Activated CD8-positive, alpha-beta memory T cell treated with anti-CD3 and anti-CD28 coated beads, Interleukin-2, amount 50 U/mL, for 1 hour (primary cell): ENCODE measurements around the gene OR7A5.
"Not testable (repeated sequence)": the region's sequence is repeated elsewhere in the genome, so short reads cannot be mapped to it uniquely, and the experiment has no call there.

Experiments used
- DNase-seq: peaks from one replicate; pipeline ENCODE4 v3.0.0-alpha.2; 2020; ENCODE audit errors: extremely low read depth

The OR7A5 gene

GRCh38 chr19:14835011-14835410 is at the start of gene OR7A5, which contains the start of gene OR7C1:
TSS of gene OR7A5 (minus strand) at chr19:14835185. CDS start at chr19:14828241, 6,944 bp downstream.
TSS of gene OR7C1 (minus strand) at chr19:14835185. CDS start at chr19:14800136, 35,049 bp downstream.
- DNase-seq: no peak

DNA sequence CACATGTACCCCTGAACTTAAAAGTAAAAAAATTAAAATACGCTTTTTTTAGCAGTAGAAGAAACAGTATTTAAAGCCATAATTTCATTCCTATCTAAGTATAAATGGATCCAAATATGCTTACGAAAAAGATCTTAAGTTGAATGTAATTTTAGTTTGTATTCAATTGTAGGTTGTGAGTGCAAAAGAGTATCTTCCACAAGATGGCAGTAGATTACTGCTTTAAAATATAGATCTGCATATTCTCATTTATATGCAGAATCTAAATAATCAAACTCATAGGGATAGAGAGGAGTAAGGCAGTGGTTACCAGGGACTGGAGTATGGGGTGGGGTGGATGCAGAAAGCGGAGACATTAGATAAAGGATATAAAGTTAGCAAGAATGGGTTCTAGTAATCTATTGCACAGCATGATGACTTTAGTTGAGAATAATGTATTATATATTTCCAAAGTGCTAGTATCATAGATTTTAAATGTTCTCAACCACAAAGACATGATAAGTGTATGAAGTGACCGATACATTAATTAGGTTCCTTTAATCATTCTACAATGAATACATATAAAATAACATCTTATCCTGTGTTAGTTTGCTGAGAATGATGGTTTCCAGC is 36.7 kb upstream of the OR7A5 start:
- no peak for DNase-seq

- no peak for DNase-seq
Observed at GRCh38 chr19:14868497-14868896, 33.5 kb upstream of the OR7A5 start.

DNA sequence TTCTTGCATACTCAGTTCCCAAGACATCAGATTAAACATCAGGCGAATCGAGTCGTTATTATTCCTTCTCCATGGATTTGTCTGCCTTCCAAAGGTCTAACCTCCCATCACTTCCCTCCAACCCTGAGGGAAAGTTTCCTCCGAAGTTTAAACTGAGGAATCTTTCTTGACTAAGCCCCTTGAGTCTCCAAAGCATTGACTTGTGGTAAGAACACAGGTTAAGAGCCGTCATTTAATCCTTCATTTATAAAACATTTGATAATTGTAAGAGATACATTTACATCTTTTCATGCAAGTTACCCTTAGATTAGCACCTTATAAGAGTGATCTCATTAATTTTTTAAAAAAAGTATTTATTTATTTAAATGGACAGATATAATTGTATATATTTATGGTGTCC is 13.8 kb upstream of the OR7A5 start, which contains the start of gene OR7A10:
Gene OR7A10 (minus strand): TSS at position 101 of the 400 bp plus-strand sequence. CDS start 7,045 bp downstream, outside the sequence.
- DNase-seq: no peak

- DNase-seq: no peak
Observed at GRCh38 chr19:14843578-14843977, 8.6 kb upstream of the OR7A5 start.

GRCh38 chr19:14843169-14843568 is 8.2 kb upstream of the OR7A5 start:
- DNase-seq: no peak

DNA sequence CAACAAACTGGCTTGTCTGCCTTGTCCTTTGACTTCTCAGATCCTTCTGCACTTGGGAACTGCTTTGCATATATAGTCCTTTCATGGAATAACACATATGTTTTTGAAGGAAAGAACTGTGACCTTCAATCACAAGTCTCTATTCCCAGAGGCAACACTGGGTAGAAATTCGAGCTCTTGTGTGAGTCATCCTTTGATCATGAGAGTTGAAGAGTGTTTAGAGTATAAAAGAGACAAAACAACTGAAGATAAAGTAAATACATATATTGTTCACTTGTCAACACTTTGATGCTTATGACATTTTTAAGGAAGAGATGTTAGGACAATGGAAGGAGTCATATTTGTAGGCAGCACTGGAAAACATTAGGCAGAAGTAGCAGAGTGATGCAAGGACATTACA is 5.2 kb upstream of the OR7A5 start:
- DNase-seq: no peak

DNA sequence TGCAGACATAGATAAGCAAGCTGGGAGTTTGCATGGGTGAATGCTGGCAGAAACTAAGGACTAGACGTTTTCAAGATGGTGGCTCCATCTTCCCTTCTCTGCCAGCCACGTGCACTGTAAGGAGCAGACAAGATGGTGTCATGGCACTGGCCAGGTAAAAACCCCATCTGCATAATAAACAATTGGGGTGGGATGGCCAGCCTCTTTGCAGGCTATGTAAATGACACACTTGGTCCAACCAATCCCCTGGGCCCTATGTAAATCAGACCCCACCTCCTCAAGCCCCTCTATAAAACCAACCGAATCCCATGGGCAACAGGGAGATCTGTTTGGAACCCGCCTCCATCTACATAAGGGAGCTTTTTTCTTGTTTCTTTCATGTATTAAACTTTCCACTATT is 2.4 kb upstream of the OR7A5 start:
- no peak for DNase-seq

DNA sequence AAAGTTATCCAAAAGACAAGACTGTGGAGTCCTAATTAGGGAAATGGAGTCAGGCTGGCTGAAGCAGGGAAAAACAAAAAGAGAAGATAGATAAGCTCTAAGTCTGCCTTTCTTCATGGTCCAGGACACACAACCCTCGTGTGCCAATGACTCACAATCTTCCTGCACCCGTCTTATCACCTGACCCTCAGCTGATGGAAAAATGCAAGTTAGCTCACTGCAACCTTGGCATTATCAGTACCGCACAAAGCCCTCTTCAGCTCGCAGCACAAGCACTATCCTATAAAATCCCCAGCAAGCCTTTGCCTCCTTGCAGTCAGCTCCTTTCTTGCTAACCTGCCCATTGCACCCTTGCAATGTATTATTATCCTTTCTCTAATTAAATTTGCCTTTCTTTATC is 4.3 kb downstream of the OR7A5 start:
- DNase-seq: no peak

DNA sequence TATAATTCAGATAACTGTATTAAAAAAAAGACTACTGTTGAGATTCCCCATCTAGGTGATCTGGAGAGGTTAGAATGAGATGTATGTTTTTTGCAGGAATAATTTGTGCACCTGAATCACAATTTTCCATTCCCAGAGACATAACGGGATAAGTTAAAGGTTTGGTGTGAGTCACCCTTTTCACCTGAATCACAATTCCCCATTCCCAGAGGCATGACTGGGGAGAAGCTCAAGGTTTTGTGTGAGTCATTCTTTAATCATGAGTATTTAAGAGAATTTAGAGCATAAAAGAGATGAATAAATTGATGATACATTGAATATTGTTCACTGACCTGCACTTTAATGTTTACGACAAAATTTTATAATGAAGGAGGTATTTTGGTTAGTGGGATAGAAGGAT is 9.0 kb downstream of the OR7A5 start:
- no peak for DNase-seq

DNA sequence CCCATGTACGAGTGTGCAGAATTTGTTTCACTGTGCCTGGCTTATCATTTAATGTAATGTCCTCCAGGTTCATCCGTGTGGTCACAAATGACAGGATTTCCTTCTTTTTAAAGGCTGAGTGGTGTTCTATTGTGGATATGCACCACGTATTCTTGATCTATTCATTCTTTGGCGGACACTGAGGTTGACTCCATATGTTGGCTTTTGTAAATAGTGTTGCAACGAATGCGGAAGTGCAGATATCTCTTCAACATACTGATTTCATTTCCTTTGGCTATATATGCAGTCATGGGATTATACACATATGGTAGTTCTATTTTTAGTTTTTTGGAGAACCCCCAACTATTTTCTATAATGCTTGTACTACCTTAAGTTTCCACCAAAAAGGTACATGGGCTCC is 13.0 kb downstream of the OR7A5 start:
- no peak for DNase-seq

DNA sequence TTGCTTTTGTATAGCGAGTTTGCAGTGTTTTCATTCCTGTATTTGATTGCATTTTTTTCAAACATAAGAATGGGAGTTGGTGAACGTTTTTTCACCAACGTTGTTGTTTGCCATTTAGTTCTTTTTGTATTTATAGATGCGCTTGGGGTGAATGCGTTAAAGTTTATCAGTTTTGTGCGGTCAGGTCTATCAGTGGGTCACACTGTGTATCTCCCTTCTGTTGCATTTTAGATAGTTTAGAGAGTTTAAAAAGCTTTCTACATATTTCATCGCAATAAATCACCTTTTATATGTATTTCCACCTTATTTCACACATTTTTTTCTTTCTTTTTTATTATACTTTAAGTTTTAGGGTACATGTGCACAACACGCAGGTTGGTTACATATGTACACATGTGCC is 16.4 kb downstream of the OR7A5 start:
- no peak for DNase-seq

DNA sequence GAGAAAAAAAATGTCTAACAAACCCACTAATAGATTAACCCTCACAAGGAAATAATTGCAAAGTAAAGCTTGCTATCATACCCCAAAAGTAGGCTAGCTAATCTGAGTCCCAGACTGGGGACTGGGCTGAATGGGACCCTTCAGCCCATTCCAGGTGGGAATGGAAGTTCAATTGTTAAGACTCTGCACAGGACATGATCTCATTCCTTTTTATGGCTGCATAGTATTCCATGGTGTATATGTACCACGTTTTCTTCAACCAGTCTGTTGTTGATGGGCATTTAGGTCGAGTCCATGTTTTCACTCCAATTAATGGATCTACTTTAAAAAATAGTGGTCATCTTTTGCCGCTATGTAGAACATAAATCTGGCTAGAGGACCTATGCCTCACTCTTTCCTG is 17.9 kb downstream of the OR7A5 start:
- no peak for DNase-seq

GRCh38 chr19:14814982-14815652 is 19.9 kb downstream of the OR7A5 start:
- DNase-seq: no peak

DNA sequence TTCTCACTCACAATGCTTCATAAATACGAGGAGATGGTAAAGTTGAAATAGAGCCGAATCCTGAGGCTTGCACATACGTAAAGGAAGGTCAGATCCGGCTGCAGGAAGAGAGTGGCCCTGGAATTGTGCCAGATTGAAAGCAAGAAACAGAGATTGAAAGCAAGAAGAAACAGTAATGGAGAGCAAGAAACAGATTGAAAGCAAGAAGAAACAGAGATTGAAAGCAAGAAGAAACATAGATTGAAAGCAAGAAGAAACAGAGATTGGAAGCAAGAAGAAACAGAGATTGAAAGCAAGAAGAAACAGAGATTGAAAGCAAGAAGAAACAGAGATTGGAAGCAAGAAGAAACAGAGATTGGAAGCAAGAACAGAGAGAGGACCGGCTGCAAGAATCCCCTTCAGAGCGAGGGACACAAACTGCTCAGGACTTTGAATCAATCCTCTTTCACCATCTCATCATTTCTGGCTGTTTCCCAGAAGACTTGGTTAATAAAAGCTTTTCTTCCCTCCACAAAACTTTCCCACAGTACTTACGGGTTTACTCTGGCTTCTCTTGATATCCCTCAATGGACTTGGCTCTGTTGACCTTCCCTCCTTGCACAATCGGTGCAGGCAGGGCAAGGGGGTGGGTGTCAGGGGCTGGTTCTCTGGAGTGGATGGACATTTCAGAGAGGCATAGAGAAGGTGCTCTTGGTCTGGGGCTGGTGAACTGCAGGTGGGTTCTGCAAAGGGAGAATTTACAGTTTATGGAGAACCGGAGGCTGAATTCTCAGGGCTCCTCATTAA is 25.5 kb downstream of the OR7A5 start:
- DNase-seq: no peak

- no peak for DNase-seq
Observed at GRCh38 chr19:14804765-14805164, 30.2 kb downstream of the OR7A5 start.

GRCh38 chr19:14798760-14799159 is 36.2 kb downstream of the OR7A5 start:
- DNase-seq: no peak

DNA sequence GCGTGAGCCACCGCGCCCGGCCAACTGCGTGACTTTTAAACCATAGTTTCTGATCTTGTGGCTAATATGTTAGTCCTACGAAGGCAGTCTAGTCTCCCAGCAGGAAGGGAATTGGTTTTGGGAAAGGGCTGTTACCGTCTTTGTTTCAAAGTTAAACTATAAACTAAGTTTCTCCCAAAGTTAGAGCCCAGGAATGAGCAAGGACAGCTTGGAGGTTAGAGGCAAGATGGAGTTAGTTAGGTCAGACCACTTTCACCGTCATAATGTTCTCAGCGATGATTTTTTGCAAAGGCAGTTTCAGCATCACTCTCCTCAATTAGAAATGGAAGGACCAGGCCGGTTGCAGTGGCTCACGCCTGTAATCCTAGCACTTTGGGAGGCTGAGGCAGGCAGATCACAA is 39.0 kb downstream of the OR7A5 start:
- no peak for DNase-seq

DNA sequence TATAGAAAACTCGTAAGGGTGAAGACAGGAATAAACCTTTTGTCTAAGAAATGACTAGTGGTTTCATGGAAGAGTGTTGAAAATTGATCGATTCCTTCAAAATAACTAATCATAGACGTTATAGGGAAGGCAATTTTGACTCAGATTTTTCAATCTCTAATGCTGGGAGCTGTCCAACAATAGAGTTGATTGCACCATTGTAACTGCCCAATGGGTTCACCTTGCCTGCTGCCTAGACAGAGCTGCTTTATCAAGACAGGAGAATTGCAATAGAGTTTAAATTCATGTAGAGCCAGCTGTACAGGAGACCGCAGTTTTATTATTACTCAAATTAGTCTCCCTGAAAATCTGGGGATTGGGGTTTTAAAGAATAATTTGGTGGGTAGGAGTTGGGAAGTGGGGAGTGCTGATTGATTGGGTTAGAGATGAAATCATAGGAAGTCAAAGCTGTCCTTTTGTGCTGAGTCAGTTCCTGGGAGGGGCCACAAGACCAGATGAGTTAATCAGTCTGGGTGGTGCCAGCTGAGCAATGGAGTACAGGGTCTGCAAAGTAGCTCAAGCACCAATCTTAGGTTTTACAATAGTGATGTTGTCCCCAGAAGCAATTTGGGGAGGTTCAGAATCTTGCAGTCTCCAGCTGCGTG is 39.8 kb downstream of the OR7A5 start:
- no peak for DNase-seq

GRCh38 chr19:14792250-14792649 is 42.7 kb downstream of the OR7A5 start:
- not testable (repeated sequence) for DNase-seq

- DNase-seq: no peak
Observed at GRCh38 chr19:14786421-14786851, 48.5 kb downstream of the OR7A5 start.
